ENCODE data around the gene SEC24D. TPM values are rescaled to one million over a fixed set of nuclear protein-coding genes. Genes with fewer than 3 reads are reported as not detected.

SEC24D gene
- polyA plus RNA-seq, 12 donors = 34.4 to 84.1 (median 62.7) TPM; not detected in 1

- no peak for DNase-seq
Measured at GRCh38 chr4:118774989-118775388, 60.9 kb downstream of the SEC24D start.

- DNase-seq = no peak
Measured at GRCh38 chr4:118774321-118774720, 61.6 kb downstream of the SEC24D start.

GRCh38 chr4:118773429-118773792 lies 62.5 kb downstream of the SEC24D start:
- no peak for DNase-seq

- no peak for DNase-seq
Measured at GRCh38 chr4:118772767-118773428, 63.0 kb downstream of the SEC24D start.

GRCh38 chr4:118772081-118772766 lies 63.7 kb downstream of the SEC24D start:
- DNase-seq = no peak

- DNase-seq = no peak
Measured at GRCh38 chr4:118770741-118771187, 65.2 kb downstream of the SEC24D start.

- DNase-seq = no peak
Measured at GRCh38 chr4:118769161-118769560, 66.8 kb downstream of the SEC24D start.

GRCh38 chr4:118767109-118767508 lies 68.8 kb downstream of the SEC24D start:
- no peak for DNase-seq

GRCh38 chr4:118765399-118765798 lies 70.5 kb downstream of the SEC24D start:
- DNase-seq = no peak

- DNase-seq = no peak
Measured at GRCh38 chr4:118762730-118763477, 73.0 kb downstream of the SEC24D start.

GRCh38 chr4:118762155-118762554 lies 73.8 kb downstream of the SEC24D start:
- DNase-seq = no peak

- DNase-seq = no peak
Measured at GRCh38 chr4:118761397-118762016, 74.4 kb downstream of the SEC24D start.

- no peak for DNase-seq
Measured at GRCh38 chr4:118760493-118760892, 75.4 kb downstream of the SEC24D start.

GRCh38 chr4:118760092-118760491 lies 75.8 kb downstream of the SEC24D start:
- DNase-seq = no peak

GRCh38 chr4:118759481-118759880 lies 76.4 kb downstream of the SEC24D start:
- no peak for DNase-seq

- DNase-seq = no peak
Measured at GRCh38 chr4:118758293-118758692, 77.6 kb downstream of the SEC24D start.

- DNase-seq = no peak
Measured at GRCh38 chr4:118757761-118758251, 78.1 kb downstream of the SEC24D start.

- no peak for DNase-seq
Measured at GRCh38 chr4:118756958-118757357, 79.0 kb downstream of the SEC24D start.

GRCh38 chr4:118756429-118756828 lies 79.5 kb downstream of the SEC24D start:
- DNase-seq = no peak

- DNase-seq = no peak
Measured at GRCh38 chr4:118755438-118756226, 80.3 kb downstream of the SEC24D start.

- DNase-seq = no peak
Measured at GRCh38 chr4:118754890-118755289, 81.0 kb downstream of the SEC24D start.

Data from muscle of arm (tissue), 12 donors.